BJ (cell line): Measurements from ENCODE around the gene DLGAP1. TPM values are rescaled to one million over a fixed set of nuclear protein-coding genes. Genes with fewer than 3 reads are reported as not detected.

Source experiments
- CTCF ChIA-PET: fragments of 350-600 bp; formaldehyde crosslinking; extraction: SDS; loops from one replicate; lab custom pipeline; 2021; ENCODE audit warnings: antibody characterized with exemption, inconsistent platforms; lab: Yijun Ruan, JAX
- POLR2A ChIA-PET: fragments of 300-600 bp; sonication (Branson Sonifier 250); formaldehyde crosslinking; extraction: SDS; loops from one replicate; lab custom pipeline; 2021; ENCODE audit warnings: antibody characterized with exemption; lab: Charles Lee
- DNase-seq: peaks from one replicate; pipeline ENCODE4 v3.0.0-alpha.2; 2011; ENCODE audit warnings: low read depth
- H3K27me3 ChIP-seq: 2 replicates; pipeline ENCODE4 v1.6.0; 2011; ENCODE audit warnings: low read length; ENCODE audit not compliant: control insufficient read depth, insufficient read depth
- H3K36me3 ChIP-seq: 2 replicates; pipeline ENCODE4 v1.5.1; 2011; ENCODE audit warnings: low read length; ENCODE audit not compliant: control insufficient read depth, insufficient read depth
- H3K4me3 ChIP-seq: 2 replicates; pipeline ENCODE4 v1.5.1; 2011; ENCODE audit warnings: low read depth, mild to moderate bottlenecking, control low read depth, low read length
- polyA plus RNA-seq: library from polyadenylated mRNA; depleted of rRNA; stranded (reverse); fragments of >200 nt; gene quantifications from 2 replicates; pipeline ENCODE4 v1.2.3, GENCODE V29; 2011
- TF ChIP-seq, protein P1 (sequence below): IDR thresholded peaks from 2 replicates; pipeline ENCODE4 v1.5.1; 2011; ENCODE audit warnings: low read depth, mild to moderate bottlenecking, control low read depth, inconsistent platforms, low read length, moderate library complexity; ENCODE audit not compliant: insufficient read depth

Gene DLGAP1
- polyA plus RNA-seq, 1 experiment: 0.02 TPM

DNA sequence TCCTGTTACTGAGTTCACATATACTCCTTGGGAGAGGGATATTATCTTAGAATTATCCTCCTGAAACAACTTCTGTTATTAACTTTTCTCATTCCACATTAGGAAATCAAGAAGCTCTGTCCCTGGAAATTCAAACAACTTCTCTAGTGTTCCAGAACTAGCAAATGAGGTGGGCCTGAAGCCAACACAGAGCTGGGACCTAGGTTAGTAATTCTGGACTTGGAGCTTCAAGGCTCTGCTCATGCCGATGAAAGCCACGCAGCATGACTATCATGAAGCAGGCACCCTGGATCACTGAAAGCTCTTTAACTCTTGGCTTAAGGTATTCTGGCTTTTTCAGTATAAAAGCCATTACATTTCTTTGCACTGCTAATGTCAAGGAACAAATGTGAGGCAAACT lies 762.4 kb downstream of the DLGAP1 start:
- Histone ChIP-seq H3K27me3 (no peaks in the 10 kb centered on the region), H3K4me3 (no peak overlapping the region), H3K36me3 (no peaks in the 10 kb centered on the region)
- TF ChIP-seq, protein P1, sequence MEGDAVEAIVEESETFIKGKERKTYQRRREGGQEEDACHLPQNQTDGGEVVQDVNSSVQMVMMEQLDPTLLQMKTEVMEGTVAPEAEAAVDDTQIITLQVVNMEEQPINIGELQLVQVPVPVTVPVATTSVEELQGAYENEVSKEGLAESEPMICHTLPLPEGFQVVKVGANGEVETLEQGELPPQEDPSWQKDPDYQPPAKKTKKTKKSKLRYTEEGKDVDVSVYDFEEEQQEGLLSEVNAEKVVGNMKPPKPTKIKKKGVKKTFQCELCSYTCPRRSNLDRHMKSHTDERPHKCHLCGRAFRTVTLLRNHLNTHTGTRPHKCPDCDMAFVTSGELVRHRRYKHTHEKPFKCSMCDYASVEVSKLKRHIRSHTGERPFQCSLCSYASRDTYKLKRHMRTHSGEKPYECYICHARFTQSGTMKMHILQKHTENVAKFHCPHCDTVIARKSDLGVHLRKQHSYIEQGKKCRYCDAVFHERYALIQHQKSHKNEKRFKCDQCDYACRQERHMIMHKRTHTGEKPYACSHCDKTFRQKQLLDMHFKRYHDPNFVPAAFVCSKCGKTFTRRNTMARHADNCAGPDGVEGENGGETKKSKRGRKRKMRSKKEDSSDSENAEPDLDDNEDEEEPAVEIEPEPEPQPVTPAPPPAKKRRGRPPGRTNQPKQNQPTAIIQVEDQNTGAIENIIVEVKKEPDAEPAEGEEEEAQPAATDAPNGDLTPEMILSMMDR: no peak
- POLR2A ChIA-PET: no interaction called here
- CTCF ChIA-PET: interaction anchor here (1.3 to 2.9 kb wide), 4 partner anchors 8 to 177 kb away, joined by 4 to 14 read pairs (median 8); no protein-coding TSS in a partner anchor
- no peak for DNase-seq

DNA sequence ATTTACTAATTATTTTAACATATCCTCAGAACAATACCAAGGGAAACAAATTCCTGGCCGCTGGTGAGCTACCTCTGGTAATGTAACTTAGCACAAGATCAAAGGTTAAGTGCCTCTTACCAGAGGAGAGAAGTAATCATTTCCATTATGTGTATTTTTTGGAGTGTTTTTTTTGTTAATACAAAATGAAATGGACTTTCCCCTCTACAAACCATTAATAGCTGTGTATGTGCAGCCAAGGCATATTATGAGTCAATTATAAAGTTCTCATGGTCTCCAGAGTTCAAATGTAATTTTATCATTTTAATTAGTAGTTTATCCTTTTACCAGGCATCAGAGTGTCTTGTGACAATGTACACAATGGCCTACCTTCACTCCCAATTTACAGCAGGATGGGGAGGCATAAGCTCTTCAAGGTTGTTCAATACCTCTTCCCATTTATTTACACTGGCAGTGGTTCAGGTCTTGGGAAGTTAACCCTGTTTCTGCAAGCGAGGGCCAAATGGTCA lies 762.9 kb downstream of the DLGAP1 start:
- H3K4me3 ChIP-seq: no peak overlapping the region
- no peaks in the 10 kb centered on the region for H3K27me3 ChIP-seq
- POLR2A ChIA-PET: no interaction called here
- TF ChIP-seq, protein P1: no peak
- CTCF ChIA-PET: interaction anchor here (0.5 to 2.9 kb wide), 5 partner anchors 9 to 190 kb away, joined by 4 to 14 read pairs (median 7); no protein-coding TSS in a partner anchor
- DNase-seq: no peak
- H3K36me3 ChIP-seq: no peaks in the 10 kb centered on the region

DNA sequence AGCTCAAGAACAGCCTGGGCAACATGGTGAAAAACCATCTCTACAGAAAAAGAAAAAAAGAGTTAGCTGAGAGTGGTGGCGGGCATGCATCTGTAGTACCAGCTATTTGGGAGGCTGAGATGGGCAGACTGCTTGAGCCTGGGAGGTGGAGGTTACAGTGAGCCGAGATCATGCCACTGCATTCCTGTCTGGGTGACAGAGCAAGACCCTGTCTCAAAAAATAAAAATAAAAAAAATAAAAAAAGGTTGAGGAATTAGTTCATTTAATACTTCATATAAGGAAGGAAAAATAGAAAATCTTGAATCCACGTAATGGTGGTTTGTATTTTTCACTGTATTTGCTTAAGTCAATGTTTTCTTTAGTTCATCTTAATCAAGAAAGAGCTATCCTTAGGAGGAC lies 763.4 kb downstream of the DLGAP1 start:
- DNase-seq: no peak
- POLR2A ChIA-PET: no interaction called here
- Histone ChIP-seq H3K36me3 (no peaks in the 10 kb centered on the region), H3K4me3 (no peak overlapping the region), H3K27me3 (no peaks in the 10 kb centered on the region)
- TF ChIP-seq, protein P1: no peak
- CTCF ChIA-PET: interaction anchor here (0.5 to 2.9 kb wide), 6 partner anchors 9 to 191 kb away, joined by 4 to 14 read pairs (median 8); no protein-coding TSS in a partner anchor

DNA sequence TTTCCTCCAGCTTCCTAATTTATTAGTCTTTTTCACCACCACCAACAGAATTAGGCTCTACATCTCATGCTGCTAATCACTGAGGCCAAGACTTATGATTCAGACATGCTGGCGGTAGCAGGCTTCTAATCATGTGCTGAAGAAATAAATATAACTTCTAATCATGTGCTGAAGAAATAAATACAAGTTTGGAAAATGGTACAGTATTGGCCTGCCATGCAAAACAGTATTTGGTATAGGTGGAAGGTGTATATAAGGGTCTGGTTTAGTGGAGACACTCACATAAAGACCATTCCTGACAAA lies 764.4 kb downstream of the DLGAP1 start:
- CTCF ChIA-PET: interaction anchor here (0.7 to 2.9 kb wide), 3 partner anchors 12 to 378 kb away, joined by 3 to 10 read pairs (median 8); no protein-coding TSS in a partner anchor
- no peak for DNase-seq
- POLR2A ChIA-PET: no interaction called here
- H3K4me3 ChIP-seq: no peak overlapping the region
- TF ChIP-seq, protein P1: no peak
- H3K27me3 ChIP-seq: no peaks in the 10 kb centered on the region
- no peaks in the 10 kb centered on the region for H3K36me3 ChIP-seq

DNA sequence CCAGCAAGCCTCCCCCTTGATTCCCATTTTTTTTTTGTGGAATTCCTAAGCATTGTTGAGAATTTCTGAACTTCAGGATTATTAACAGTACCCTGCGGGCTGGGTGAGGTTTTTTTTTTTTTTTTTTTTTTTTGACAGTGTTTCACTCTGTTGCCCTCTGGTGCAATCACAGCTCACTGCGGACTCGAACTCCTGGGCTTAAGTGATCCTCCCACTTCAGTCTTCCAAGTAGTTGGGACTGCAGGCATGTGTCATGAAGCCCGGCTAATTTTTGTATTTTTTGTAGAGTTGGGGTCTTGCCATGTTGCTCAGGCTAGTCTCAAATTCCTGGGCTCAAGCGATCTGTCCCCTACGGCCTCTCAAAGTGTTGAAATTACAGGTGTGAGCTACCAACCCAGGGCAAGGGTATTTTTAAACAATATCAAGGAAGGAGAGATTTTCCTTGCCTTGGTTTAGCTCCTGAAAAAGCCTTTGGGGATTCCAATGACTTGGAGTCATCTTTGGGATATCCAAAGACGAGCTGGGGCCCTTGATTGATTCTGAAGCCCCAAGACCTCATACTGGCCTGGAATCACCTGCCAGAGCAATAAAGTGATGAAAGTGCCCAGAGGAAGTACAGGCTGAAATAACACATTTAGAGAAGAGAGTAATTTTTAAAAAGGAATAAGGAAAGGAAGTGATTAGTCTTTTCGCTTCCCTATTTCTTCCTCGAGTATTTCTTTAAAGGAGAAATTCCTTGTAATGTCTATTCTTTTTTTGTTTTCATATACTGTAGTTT lies 764.9 kb downstream of the DLGAP1 start:
- Histone ChIP-seq H3K27me3 (no peaks in the 10 kb centered on the region), H3K36me3 (no peaks in the 10 kb centered on the region), H3K4me3 (no peak overlapping the region)
- DNase-seq: no peak
- TF ChIP-seq, protein P1: no peak
- CTCF ChIA-PET: interaction anchor here (0.7 to 2.9 kb wide), 3 partner anchors 13 to 379 kb away, joined by 3 to 10 read pairs (median 8); no protein-coding TSS in a partner anchor
- POLR2A ChIA-PET: interaction anchor here (0.6 kb wide), 1 partner anchor 442 kb away, joined by 3 read pairs; the partner anchor contains the start of gene MYL12A
